ENCODE data around the gene BHMT2. TPM values are rescaled to one million over a fixed set of nuclear protein-coding genes. Genes with fewer than 3 reads are reported as not detected.
A peak's percentile ranks its signal among the peaks of the same experiment; 100 is the strongest.

Gene BHMT2
- total and polyA plus RNA-seq, 2 donors = 0.05 to 1.0 TPM

DNA sequence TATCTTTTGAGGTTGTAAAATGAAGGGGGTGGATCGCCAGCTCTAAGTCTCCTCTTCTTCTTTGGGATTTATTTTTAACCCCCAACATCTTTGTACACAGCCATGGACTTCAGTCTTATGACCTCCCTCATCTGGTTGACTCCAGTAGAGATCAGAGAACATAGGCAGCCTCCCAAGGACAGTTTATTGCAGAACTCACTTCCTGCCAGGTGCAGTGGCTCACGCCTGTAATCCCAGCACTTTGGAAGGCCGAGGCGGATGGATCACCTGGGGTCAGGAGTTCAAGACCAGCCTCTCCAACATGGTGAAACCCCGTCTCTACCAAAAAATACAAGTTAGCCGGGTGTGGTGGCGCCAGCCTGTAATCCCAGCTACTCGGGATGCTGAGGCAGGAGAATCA lies 39.2 kb downstream of the BHMT2 start:
- Histone ChIP-seq H3K9me3 (ENCODE audit: control insufficient read depth in 2 of 2, insufficient read depth in 1 of 2, low read length in 1 of 2) (peaks cover 0 to 2% of the 10 kb centered on the region in 2 donors), H3K4me3 (ENCODE audit: low read length in 2 of 2) (no peak overlapping the region), H3K36me3 (ENCODE audit: control insufficient read depth in 2 of 2, insufficient read depth in 2 of 2, low read length in 1 of 2) (no peaks in the 10 kb centered on the region), H3K4me1 (ENCODE audit: control insufficient read depth in 2 of 2, insufficient read depth in 2 of 2, low read length in 2 of 2) (peaks cover 0 to 11% of the 10 kb centered on the region in 2 donors), H3K27me3 (ENCODE audit: control insufficient read depth in 2 of 2, insufficient read depth in 1 of 2, low read length in 1 of 2) (peaks cover 20 to 47% of the 10 kb centered on the region in 2 donors), H3K27ac (ENCODE audit: low read depth in 1 of 2, low read length in 1 of 2) (no peak overlapping the region)
- no peak for DNase-seq (ENCODE audit: low read depth in 6 of 9, low spot score in 9 of 9)
- 86% methylated on average over 8 of the region's 8 CpGs for WGBS

DNA sequence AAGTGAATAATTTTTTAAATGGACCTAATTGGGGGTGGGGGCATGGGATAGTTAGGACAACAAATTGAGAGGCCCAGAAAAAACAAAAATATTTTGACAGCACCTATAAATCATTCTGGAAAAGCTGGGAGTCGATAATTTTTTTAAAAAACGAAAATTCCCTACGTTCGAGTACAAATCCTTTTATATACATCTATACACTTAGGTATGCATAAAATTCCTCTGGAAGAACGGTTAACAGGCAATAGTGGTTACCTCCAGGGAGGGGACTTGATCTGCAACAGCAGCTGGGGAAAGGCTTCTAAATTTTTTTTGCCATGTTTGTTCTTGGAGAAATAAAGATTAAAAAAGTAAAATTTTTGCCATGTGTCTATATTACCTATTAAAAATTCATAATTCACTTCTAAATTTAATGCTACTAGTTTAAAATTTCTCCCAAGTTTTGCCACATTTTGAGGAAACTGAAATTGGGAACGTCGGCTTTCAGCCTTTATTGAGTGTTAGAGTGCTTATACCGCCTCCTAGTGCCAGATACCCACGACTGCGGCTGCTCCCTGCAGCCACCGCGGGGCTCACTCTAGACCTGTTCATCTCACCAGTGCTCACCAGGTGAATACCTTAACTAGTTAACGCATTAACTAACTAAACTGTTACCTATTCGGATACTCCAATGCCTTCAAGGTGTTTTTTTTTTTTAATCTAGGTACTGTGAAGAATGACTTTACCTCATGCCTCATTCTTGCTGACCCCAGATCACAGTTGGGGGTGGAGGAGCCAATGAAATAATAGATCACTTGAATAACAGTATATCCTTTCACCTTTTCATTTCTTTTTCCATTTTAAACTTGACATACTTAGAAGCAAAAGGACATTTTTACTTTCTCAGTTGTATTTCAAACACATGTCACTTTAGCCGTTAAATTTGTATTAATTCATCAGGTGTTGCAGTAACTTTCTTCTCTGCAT lies 40.2 kb downstream of the BHMT2 start:
- Histone ChIP-seq H3K36me3 (ENCODE audit: control insufficient read depth in 2 of 2, insufficient read depth in 2 of 2, low read length in 1 of 2) (no peaks in the 10 kb centered on the region), H3K27ac (ENCODE audit: low read depth in 1 of 2, low read length in 1 of 2) (no peak overlapping the region), H3K27me3 (ENCODE audit: control insufficient read depth in 2 of 2, insufficient read depth in 1 of 2, low read length in 1 of 2) (peaks cover 20 to 51% of the 10 kb centered on the region in 2 donors), H3K9me3 (ENCODE audit: control insufficient read depth in 2 of 2, insufficient read depth in 1 of 2, low read length in 1 of 2) (peaks cover 0 to 2% of the 10 kb centered on the region in 2 donors), H3K4me1 (ENCODE audit: control insufficient read depth in 2 of 2, insufficient read depth in 2 of 2, low read length in 2 of 2) (peaks cover 0 to 11% of the 10 kb centered on the region in 2 donors), H3K4me3 (ENCODE audit: low read length in 2 of 2) (no peak overlapping the region)
- 45% methylated on average over 15 of the region's 15 CpGs for WGBS
- DNase-seq (ENCODE audit: low read depth in 6 of 9, low spot score in 9 of 9) = peak in 2 of 9 donors; percentile 18 to 23

DNA sequence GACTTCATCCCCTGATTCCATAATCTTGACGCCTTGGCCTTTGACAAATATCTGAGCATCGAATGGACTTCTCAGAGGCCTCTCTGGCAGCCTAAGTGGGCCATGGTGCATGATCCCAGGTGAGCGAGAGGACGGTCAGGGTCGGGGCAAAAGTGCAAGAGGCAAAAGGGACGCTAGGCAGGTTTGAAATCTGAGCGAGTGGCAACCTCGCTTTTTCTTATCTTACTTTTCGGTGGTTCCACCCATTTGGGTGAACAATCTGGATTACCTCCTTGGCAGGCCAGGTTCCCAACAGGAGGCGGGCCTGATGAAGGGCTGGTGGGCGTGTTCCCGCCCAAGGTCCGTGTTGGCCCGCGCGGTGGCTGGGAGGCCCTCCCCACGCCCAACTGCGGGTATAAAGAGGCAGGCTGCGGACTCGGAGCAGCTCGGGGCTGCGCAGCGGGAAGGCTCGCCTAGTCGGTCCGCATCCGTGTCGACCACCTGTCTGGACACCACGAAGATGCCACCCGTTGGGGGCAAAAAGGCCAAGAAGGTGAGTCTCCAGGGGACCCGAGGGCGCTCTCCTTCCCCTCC lies 41.9 kb downstream of the BHMT2 start, which contains the start of gene BHMT:
Gene BHMT, plus strand, starts transcription at position 423 of the 573 bp plus-strand sequence. Its CDS starts 77 bp downstream, at position 500.
- WGBS = 41% methylated on average over 32 of the region's 32 CpGs
- H3K27me3 ChIP-seq (ENCODE audit: control insufficient read depth in 2 of 2, insufficient read depth in 1 of 2, low read length in 1 of 2) = peaks cover 20 to 54% of the 10 kb centered on the region in 2 donors
- no peak for DNase-seq (ENCODE audit: low read depth in 6 of 9, low spot score in 9 of 9)
- H3K27ac ChIP-seq (ENCODE audit: low read depth in 1 of 2, low read length in 1 of 2) = no peak within 1 kb of the TSS
- peaks cover 0 to 2% of the 10 kb centered on the region in 2 donors for H3K9me3 ChIP-seq (ENCODE audit: control insufficient read depth in 2 of 2, insufficient read depth in 1 of 2, low read length in 1 of 2)
- H3K36me3 ChIP-seq (ENCODE audit: control insufficient read depth in 2 of 2, insufficient read depth in 2 of 2, low read length in 1 of 2) = no peaks in the 10 kb centered on the region
- H3K4me3 ChIP-seq (ENCODE audit: low read length in 2 of 2) = no peak within 1 kb of the TSS
- peaks cover 0 to 11% of the 10 kb centered on the region in 2 donors for H3K4me1 ChIP-seq (ENCODE audit: control insufficient read depth in 2 of 2, insufficient read depth in 2 of 2, low read length in 2 of 2)

DNA sequence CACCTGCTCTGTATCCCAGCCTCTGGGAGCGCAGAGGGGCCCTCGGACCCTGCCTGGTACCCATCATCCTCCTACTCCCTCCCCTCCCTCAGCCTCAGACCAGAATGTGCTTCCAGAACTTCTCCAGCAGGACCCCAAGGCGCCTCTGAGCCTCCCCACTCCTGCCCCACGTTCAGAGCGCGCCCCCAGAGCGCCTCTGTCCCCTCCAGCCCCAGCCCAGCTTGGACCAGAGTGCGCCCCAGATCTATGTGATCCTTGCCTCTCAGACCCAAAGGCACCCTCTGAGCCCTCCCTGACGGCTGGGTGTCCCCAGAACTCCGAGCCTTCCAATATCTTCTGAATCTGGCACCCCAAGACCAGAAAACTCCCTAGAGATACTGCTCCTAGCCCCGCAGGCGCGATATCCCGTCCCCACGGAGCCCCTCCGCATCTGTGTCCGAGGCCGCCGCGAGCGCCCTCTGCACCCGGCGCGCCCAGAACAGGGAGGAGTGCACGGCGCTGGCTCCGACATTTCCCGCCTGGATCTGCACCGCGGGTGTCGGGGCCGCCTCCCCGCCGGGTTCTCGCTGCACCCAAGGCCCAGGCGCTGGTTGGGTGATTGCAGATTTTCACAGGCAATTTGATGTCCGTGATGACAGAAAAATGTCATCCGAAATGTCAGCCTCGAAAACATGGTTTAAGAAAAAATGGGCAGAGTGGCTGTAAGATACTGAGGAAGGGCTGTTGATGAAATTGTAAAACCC lies 42.6 kb downstream of the BHMT2 start:
- H3K4me1 ChIP-seq (ENCODE audit: control insufficient read depth in 2 of 2, insufficient read depth in 2 of 2, low read length in 2 of 2) = peaks cover 0 to 11% of the 10 kb centered on the region in 2 donors
- peaks cover 0 to 2% of the 10 kb centered on the region in 2 donors for H3K9me3 ChIP-seq (ENCODE audit: control insufficient read depth in 2 of 2, insufficient read depth in 1 of 2, low read length in 1 of 2)
- no peak overlapping the region for H3K27ac ChIP-seq (ENCODE audit: low read depth in 1 of 2, low read length in 1 of 2)
- no peak for DNase-seq (ENCODE audit: low read depth in 6 of 9, low spot score in 9 of 9)
- 11% methylated on average over 39 of the region's 39 CpGs for WGBS
- no peak overlapping the region for H3K4me3 ChIP-seq (ENCODE audit: low read length in 2 of 2)
- peaks cover 20 to 54% of the 10 kb centered on the region in 2 donors for H3K27me3 ChIP-seq (ENCODE audit: control insufficient read depth in 2 of 2, insufficient read depth in 1 of 2, low read length in 1 of 2)
- H3K36me3 ChIP-seq (ENCODE audit: control insufficient read depth in 2 of 2, insufficient read depth in 2 of 2, low read length in 1 of 2) = no peaks in the 10 kb centered on the region

GRCh38 chr5:79112703-79113058 lies 43.1 kb downstream of the BHMT2 start:
- peaks cover 20 to 54% of the 10 kb centered on the region in 2 donors for H3K27me3 ChIP-seq (ENCODE audit: control insufficient read depth in 2 of 2, insufficient read depth in 1 of 2, low read length in 1 of 2)
- 98% methylated on average over 5 of the region's 5 CpGs for WGBS
- peaks cover 0 to 7% of the 10 kb centered on the region in 2 donors for H3K4me1 ChIP-seq (ENCODE audit: control insufficient read depth in 2 of 2, insufficient read depth in 2 of 2, low read length in 2 of 2)
- H3K9me3 ChIP-seq (ENCODE audit: control insufficient read depth in 2 of 2, insufficient read depth in 1 of 2, low read length in 1 of 2) = peaks cover 0 to 2% of the 10 kb centered on the region in 2 donors
- H3K4me3 ChIP-seq (ENCODE audit: low read length in 2 of 2) = no peak overlapping the region
- no peaks in the 10 kb centered on the region for H3K36me3 ChIP-seq (ENCODE audit: control insufficient read depth in 2 of 2, insufficient read depth in 2 of 2, low read length in 1 of 2)
- no peak overlapping the region for H3K27ac ChIP-seq (ENCODE audit: low read depth in 1 of 2, low read length in 1 of 2)
- DNase-seq (ENCODE audit: low read depth in 6 of 9, low spot score in 9 of 9) = no peak

- H3K36me3 ChIP-seq (ENCODE audit: control insufficient read depth in 2 of 2, insufficient read depth in 2 of 2, low read length in 1 of 2) = no peaks in the 10 kb centered on the region
- no peaks in the 10 kb centered on the region for H3K9me3 ChIP-seq (ENCODE audit: control insufficient read depth in 2 of 2, insufficient read depth in 1 of 2, low read length in 1 of 2)
- no peaks in the 10 kb centered on the region for H3K4me1 ChIP-seq (ENCODE audit: control insufficient read depth in 2 of 2, insufficient read depth in 2 of 2, low read length in 2 of 2)
- peaks cover 0 to 3% of the 10 kb centered on the region in 2 donors for H3K27me3 ChIP-seq (ENCODE audit: control insufficient read depth in 2 of 2, insufficient read depth in 1 of 2, low read length in 1 of 2)
- H3K4me3 ChIP-seq (ENCODE audit: low read length in 2 of 2) = no peak overlapping the region
- no peak overlapping the region for H3K27ac ChIP-seq (ENCODE audit: low read depth in 1 of 2, low read length in 1 of 2)
- 96% methylated on average over 4 of the region's 4 CpGs for WGBS
- DNase-seq (ENCODE audit: low read depth in 6 of 9, low spot score in 9 of 9) = no peak
These were observed 49.9 kb downstream of the BHMT2 start for GRCh38 chr5:79119486-79119885.

GRCh38 chr5:79120221-79120620 lies 50.7 kb downstream of the BHMT2 start:
- H3K9me3 ChIP-seq (ENCODE audit: control insufficient read depth in 2 of 2, insufficient read depth in 1 of 2, low read length in 1 of 2) = no peaks in the 10 kb centered on the region
- no peak overlapping the region for H3K4me3 ChIP-seq (ENCODE audit: low read length in 2 of 2)
- H3K27ac ChIP-seq (ENCODE audit: low read depth in 1 of 2, low read length in 1 of 2) = no peak overlapping the region
- no peaks in the 10 kb centered on the region for H3K36me3 ChIP-seq (ENCODE audit: control insufficient read depth in 2 of 2, insufficient read depth in 2 of 2, low read length in 1 of 2)
- no peak for DNase-seq (ENCODE audit: low read depth in 6 of 9, low spot score in 9 of 9)
- WGBS = 86% methylated on average over 4 of the region's 4 CpGs
- no peaks in the 10 kb centered on the region for H3K4me1 ChIP-seq (ENCODE audit: control insufficient read depth in 2 of 2, insufficient read depth in 2 of 2, low read length in 2 of 2)
- no peaks in the 10 kb centered on the region for H3K27me3 ChIP-seq (ENCODE audit: control insufficient read depth in 2 of 2, insufficient read depth in 1 of 2, low read length in 1 of 2)

DNA sequence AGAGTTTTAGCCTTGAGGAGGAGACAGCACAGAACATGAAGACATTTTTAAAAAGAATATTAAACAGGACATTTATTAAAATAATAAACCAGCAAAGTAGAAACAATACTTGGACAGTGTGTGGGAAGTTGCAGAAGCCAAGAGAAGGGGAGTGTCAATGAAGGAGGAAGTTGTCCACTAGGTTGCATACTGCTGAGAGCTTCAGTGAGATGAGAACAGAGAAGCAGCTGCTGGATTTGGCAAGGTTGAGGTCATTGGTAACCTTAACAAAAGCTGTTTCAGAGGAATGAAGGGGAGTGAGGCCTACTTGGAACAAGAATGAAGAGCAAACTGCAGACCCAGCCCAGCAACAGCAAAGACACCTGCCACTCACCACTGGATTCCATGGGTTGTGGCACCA lies 53.4 kb downstream of the BHMT2 start:
- Histone ChIP-seq H3K36me3 (ENCODE audit: control insufficient read depth in 2 of 2, insufficient read depth in 2 of 2, low read length in 1 of 2) (no peaks in the 10 kb centered on the region), H3K27me3 (ENCODE audit: control insufficient read depth in 2 of 2, insufficient read depth in 1 of 2, low read length in 1 of 2) (no peaks in the 10 kb centered on the region), H3K27ac (ENCODE audit: low read depth in 1 of 2, low read length in 1 of 2) (no peak overlapping the region), H3K4me3 (ENCODE audit: low read length in 2 of 2) (no peak overlapping the region), H3K4me1 (ENCODE audit: control insufficient read depth in 2 of 2, insufficient read depth in 2 of 2, low read length in 2 of 2) (no peaks in the 10 kb centered on the region), H3K9me3 (ENCODE audit: control insufficient read depth in 2 of 2, insufficient read depth in 1 of 2, low read length in 1 of 2) (no peaks in the 10 kb centered on the region)
- DNase-seq (ENCODE audit: low read depth in 6 of 9, low spot score in 9 of 9) = no peak
